Epidermal melanocyte (primary cell): ENCODE measurements around the gene LILRB1.
"Not testable (repeated sequence)": the region's sequence is repeated elsewhere in the genome, so short reads cannot be mapped to it uniquely, and the experiment has no call there.

Experiments
- DNase-seq: peaks from one replicate; pipeline ENCODE4 v3.0.0; 2011; ENCODE audit warnings: low spot score; ENCODE audit not compliant: insufficient read length

Gene LILRB1

GRCh38 chr19:54630262-54630661 lies at the start of gene LILRB1:
LILRB1 (plus strand) TSS chr19:54630484; CDS start chr19:54631074, 590 bp downstream.
- not testable (repeated sequence) for DNase-seq

GRCh38 chr19:54586397-54586796 lies 43.9 kb upstream of the LILRB1 start:
- no peak for DNase-seq

GRCh38 chr19:54587026-54587425 lies 43.3 kb upstream of the LILRB1 start:
- no peak for DNase-seq

DNA sequence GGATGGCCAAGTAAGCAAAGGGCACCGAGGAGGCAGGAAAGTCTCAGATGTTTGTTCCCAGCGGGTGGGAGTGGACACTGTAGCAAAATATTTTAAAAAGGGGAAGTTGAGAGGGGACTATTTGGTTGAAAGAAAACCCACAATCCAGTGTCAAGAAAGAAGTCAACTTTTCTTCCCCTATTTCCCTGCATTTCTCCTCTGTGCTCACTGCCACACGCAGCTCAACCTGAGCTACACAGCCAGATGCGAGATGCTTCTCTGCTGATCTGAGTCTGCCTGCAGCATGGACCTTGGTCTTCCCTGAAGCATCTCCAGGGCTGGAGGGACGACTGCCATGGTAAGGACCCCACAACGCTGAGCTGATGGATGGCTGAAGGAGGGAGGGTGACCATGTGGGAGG lies 36.8 kb upstream of the LILRB1 start, which contains the start of gene LILRA1:
LILRA1 (plus strand) TSS at position 188 of the 400 bp plus-strand sequence. CDS start 613 bp downstream, outside the sequence.
- not testable (repeated sequence) for DNase-seq

DNA sequence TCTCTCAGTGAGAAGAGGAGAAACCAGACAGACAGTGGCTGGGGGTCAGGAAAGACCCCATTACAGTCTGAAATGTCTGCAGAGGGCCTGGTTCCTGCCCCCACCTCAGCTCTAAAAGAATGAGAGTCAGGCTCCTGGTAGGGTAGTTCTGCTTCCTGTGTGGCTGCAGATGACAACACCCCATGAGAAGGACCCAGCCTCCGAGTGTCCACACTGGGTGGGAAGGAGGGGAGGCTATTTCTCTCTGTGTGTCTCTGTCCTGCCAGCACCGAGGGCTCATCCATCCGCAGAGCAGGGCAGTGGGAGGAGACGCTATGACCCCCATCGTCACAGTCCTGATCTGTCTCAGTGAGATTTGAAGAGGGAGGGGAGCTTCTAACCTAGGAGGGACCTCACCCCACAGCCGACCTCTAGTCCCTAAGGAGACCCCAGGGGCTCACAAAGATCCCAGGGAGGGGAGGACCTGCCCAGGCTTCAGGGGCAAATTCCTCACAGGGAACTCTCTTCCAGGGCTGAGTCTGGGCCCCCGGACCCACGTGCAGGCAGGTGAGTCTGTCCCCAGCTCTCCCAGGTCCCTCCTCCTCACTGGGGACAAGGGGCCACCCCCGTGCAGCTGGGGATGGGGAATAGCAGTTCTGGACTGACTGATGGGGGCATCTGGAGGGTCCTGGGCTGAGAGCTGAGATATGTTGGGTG lies 36.2 kb upstream of the LILRB1 start:
- DNase-seq, result not testable (repeated sequence)

DNA sequence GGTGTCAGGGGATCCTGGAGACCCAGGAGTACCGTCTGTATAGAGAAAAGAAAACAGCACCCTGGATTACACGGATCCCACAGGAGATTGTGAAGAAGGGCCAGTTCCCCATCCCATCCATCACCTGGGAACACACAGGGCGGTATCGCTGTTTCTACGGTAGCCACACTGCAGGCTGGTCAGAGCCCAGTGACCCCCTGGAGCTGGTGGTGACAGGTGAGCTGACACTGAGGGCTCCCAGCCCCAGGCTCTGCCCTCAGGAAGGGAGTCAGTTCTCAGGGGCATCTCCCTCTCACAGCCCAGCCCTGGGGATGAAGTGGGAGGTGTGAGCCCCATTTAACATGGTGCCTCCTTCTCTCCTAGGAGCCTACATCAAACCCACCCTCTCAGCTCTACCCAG lies 35.5 kb upstream of the LILRB1 start:
- no peak for DNase-seq

- not testable (repeated sequence) for DNase-seq
Observed at GRCh38 chr19:54595680-54596436, 34.4 kb upstream of the LILRB1 start.

GRCh38 chr19:54600212-54600611 lies 30.1 kb upstream of the LILRB1 start:
- DNase-seq, result no peak

- DNase-seq, result no peak
Observed at GRCh38 chr19:54606230-54606629, 24.1 kb upstream of the LILRB1 start.

- DNase-seq, result no peak
Observed at GRCh38 chr19:54606891-54607784, 23.1 kb upstream of the LILRB1 start.

- DNase-seq, result no peak
Observed at GRCh38 chr19:54607785-54608150, 22.5 kb upstream of the LILRB1 start.

GRCh38 chr19:54608205-54608604 lies 22.1 kb upstream of the LILRB1 start:
- no peak for DNase-seq

DNA sequence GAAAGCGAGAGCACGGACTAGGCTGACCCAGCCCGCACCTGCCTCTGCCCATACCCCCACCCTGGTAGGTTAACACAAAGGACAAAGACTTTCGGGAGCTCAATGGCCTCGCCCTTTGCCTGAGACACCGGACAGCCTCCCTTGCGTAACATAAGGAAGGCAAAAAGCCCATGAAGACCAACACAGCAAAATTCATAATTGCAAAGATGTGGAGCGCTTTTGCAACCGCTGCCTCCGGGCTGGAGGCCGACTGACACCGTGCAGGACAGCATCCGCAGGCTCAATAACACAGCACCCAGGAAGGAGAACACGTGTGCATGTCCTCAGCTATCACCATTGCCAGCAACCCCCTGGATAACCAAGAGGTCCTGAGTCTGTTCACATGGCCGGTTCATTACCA lies 21.5 kb upstream of the LILRB1 start:
- DNase-seq, result no peak

DNA sequence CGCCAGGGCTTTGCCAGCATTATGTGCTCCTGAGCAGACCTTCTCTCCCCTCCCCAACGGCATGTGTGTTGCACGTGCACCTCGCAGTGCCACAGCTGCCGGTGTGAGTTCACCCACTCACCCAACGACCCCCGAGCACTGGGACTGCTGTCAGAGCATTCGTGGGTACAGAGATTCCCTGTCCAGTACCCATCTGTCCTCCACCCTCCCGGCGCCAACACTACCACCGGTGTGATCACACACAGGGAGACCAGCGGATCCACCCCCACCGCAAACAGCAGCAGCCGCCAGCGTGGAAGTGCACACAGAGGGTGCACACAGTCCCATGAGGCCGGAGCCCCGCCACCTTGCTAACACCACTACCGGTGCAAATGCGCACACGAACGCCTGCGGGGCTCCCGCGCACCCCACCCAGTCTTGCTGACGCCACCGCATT lies 20.9 kb upstream of the LILRB1 start:
- DNase-seq, result no peak

- DNase-seq, result no peak
Observed at GRCh38 chr19:54612428-54612827, 17.9 kb upstream of the LILRB1 start.

- no peak for DNase-seq
Observed at GRCh38 chr19:54614726-54615125, 15.6 kb upstream of the LILRB1 start.

- DNase-seq, result no peak
Observed at GRCh38 chr19:54616057-54616456, 14.2 kb upstream of the LILRB1 start.

GRCh38 chr19:54616821-54617560 lies 13.3 kb upstream of the LILRB1 start:
- DNase-seq, result no peak

GRCh38 chr19:54620464-54620863 lies 9.8 kb upstream of the LILRB1 start:
- DNase-seq, result no peak

DNA sequence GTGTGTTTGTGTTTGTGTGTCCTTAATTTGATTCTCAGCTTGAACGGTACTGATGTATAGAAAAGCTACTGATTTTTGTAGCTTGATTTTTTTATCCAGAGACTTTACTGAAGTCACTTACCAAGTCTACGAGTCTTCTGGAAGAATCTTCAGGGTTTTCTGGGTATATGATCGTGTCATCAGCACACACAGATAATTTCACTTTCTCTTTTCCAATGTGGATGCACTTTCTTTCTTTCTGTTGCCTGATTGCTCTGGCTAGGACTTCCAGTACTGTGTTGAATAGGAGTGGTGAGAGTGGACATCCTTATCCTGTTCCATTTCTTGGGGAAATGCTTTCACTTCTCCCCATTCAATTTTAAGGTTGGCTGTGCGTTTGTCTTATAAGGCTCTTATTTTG lies 7.9 kb upstream of the LILRB1 start:
- no peak for DNase-seq

GRCh38 chr19:54624234-54624633 lies 6.0 kb upstream of the LILRB1 start:
- DNase-seq, result not testable (repeated sequence)
